HEK293 (cell line): Measurements from ENCODE around the gene SH3BP5L.

Experiments
- CTCF ChIA-PET: fragments of 350-600 bp; formaldehyde crosslinking; extraction: SDS; loops from one replicate; lab custom pipeline; 2021; ENCODE audit warnings: antibody characterized with exemption; lab: Yijun Ruan, JAX
- POLR2A ChIA-PET: fragments of 300-600 bp; formaldehyde crosslinking; extraction: SDS; loops from one replicate; lab custom pipeline; 2020; ENCODE audit warnings: antibody characterized with exemption, inconsistent platforms; lab: Yijun Ruan, JAX
- H3K27ac ChIP-seq: fragments of 200-500 bp; sonication (Bioruptor generic); 2 replicates; pipeline ENCODE4 v1.5.1; 2014; ENCODE audit warnings: low read depth, low read length, control low read depth, inconsistent platforms; ENCODE audit errors: extremely low read depth
- H3K36me3 ChIP-seq, 2 experiments: fragments of 200-500 bp in 1 of 2; sonication (Bioruptor generic) in 1 of 2; 1 replicate in 1 of 2; 2 replicates in 1 of 2; pipeline ENCODE4 v1.5.1; 2014 to 2017; ENCODE audit warnings: inconsistent platforms in 2 of 2, low read length in 2 of 2; ENCODE audit not compliant: control insufficient read depth in 2 of 2, insufficient read depth in 1 of 2
- H3K4me1 ChIP-seq: fragments of 200-500 bp; sonication (Bioruptor generic); 2 replicates; pipeline ENCODE4 v1.5.1; 2014; ENCODE audit warnings: mild to moderate bottlenecking, low read length, inconsistent platforms; ENCODE audit not compliant: control insufficient read depth, insufficient read depth
- H3K4me3 ChIP-seq: 2 replicates; pipeline ENCODE4 v1.5.1; 2011; ENCODE audit warnings: low read depth, mild to moderate bottlenecking, control low read depth, low read length, moderate library complexity
- H3K9me3 ChIP-seq: fragments of 200-500 bp; sonication (Bioruptor generic); 2 replicates; pipeline ENCODE4 v1.5.1; 2014; ENCODE audit warnings: low read depth, low read length, inconsistent platforms; ENCODE audit not compliant: control insufficient read depth, insufficient read depth
- ZBTB7A ChIP-seq: fragments of 450-650 bp; formaldehyde crosslinking; IDR thresholded peaks from 2 replicates; pipeline ENCODE4 v1.5.1; 2016; ENCODE audit warnings: low read depth, missing biosample characterization, missing genetic modification characterization
- ZFP37 ChIP-seq: fragments of 450-650 bp; formaldehyde crosslinking; IDR thresholded peaks from 2 replicates; pipeline ENCODE4 v1.5.1; 2016; ENCODE audit warnings: missing biosample characterization, missing genetic modification characterization
- ZNF223 ChIP-seq: fragments of 450-650 bp; formaldehyde crosslinking; IDR thresholded peaks from 2 replicates; pipeline ENCODE4 v1.5.1; 2016; ENCODE audit warnings: missing biosample characterization, missing genetic modification characterization
- ZNF23 ChIP-seq: fragments of 450-650 bp; formaldehyde crosslinking; IDR thresholded peaks from 2 replicates; pipeline ENCODE4 v1.5.1; 2016; ENCODE audit warnings: missing biosample characterization, missing genetic modification characterization, borderline replicate concordance
- ZNF311 ChIP-seq: fragments of 450-650 bp; formaldehyde crosslinking; IDR thresholded peaks from 2 replicates; pipeline ENCODE4 v1.5.1; 2017; ENCODE audit warnings: missing biosample characterization, missing genetic modification characterization, borderline replicate concordance
- ZNF324 ChIP-seq: fragments of 450-650 bp; formaldehyde crosslinking; IDR thresholded peaks from 2 replicates; pipeline ENCODE4 v1.5.1; 2016; ENCODE audit warnings: missing biosample characterization, missing genetic modification characterization
- ZNF48 ChIP-seq: fragments of 450-650 bp; formaldehyde crosslinking; IDR thresholded peaks from 2 replicates; pipeline ENCODE4 v1.5.1; 2016; ENCODE audit warnings: missing biosample characterization, missing genetic modification characterization
- ZNF558 ChIP-seq: fragments of 450-650 bp; formaldehyde crosslinking; IDR thresholded peaks from 2 replicates; pipeline ENCODE4 v1.5.1; 2016; ENCODE audit warnings: missing biosample characterization, missing genetic modification characterization
- ZNF610 ChIP-seq: fragments of 450-650 bp; formaldehyde crosslinking; IDR thresholded peaks from 2 replicates; pipeline ENCODE4 v1.5.1; 2016; ENCODE audit warnings: missing biosample characterization, missing genetic modification characterization, borderline replicate concordance
- ZNF843 ChIP-seq: fragments of 450-650 bp; formaldehyde crosslinking; IDR thresholded peaks from 2 replicates; pipeline ENCODE4 v1.5.1; 2016; ENCODE audit warnings: missing biosample characterization, missing genetic modification characterization
- ZSCAN30 ChIP-seq: fragments of 450-650 bp; IDR thresholded peaks from 2 replicates; pipeline ENCODE4 v1.5.1; 2018; ENCODE audit warnings: missing biosample characterization, mild to moderate bottlenecking, missing genetic modification characterization, moderate library complexity
- TF ChIP-seq, protein P1 (sequence below): fragments of 450-650 bp; formaldehyde crosslinking; IDR thresholded peaks from 2 replicates; pipeline ENCODE4 v1.5.1; 2016; ENCODE audit warnings: missing biosample characterization, missing genetic modification characterization
- TF ChIP-seq, protein P2 (sequence below): fragments of 450-650 bp; formaldehyde crosslinking; IDR thresholded peaks from 2 replicates; pipeline ENCODE4 v1.5.1; 2016; ENCODE audit warnings: missing biosample characterization, missing genetic modification characterization, low read depth
- TF ChIP-seq, protein P3 (sequence below): fragments of 450-650 bp; formaldehyde crosslinking; conservative IDR thresholded peaks from 2 replicates; pipeline ENCODE4 v1.5.1; 2016; ENCODE audit warnings: low read depth, missing biosample characterization, missing genetic modification characterization
- TF ChIP-seq, protein P4 (sequence below): fragments of 450-650 bp; formaldehyde crosslinking; IDR thresholded peaks from 2 replicates; pipeline ENCODE4 v1.5.1; 2016; ENCODE audit warnings: missing biosample characterization, missing genetic modification characterization
- TF ChIP-seq, protein P5 (sequence below): fragments of 450-650 bp; formaldehyde crosslinking; IDR thresholded peaks from 2 replicates; pipeline ENCODE4 v1.5.1; 2016; ENCODE audit warnings: missing biosample characterization, missing genetic modification characterization
- TF ChIP-seq, protein P6 (sequence below): fragments of 450-650 bp; formaldehyde crosslinking; IDR thresholded peaks from 2 replicates; pipeline ENCODE4 v1.5.1; 2016; ENCODE audit warnings: missing biosample characterization, missing genetic modification characterization, borderline replicate concordance

The SH3BP5L gene

DNA sequence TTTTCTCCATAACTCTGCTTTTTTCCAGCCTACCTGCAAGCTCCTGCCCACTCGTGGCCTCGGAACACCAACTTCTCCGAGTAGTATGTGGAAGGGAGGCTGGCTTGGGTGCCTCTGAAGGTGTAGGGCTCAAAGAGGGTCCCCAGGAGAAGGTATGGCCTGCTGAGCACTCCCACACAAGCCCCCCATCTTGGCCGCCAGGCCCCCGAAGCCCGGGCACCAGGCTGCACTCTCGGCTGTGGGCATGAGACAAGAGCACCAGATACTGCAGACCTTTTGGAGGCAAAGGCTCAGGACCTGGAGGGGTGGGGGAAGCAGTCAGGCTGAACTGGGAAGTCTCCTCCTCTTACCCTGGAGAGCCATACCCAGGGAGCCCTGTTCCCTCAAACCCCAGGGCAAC, 31.5 kb upstream of the SH3BP5L start:
- CTCF ChIA-PET: no interaction called here
- H3K9me3 ChIP-seq: no peaks in the 10 kb centered on the region
- POLR2A ChIA-PET: interaction anchor here (1.5 kb wide), 1 partner anchor 19 kb away, joined by 3 read pairs; the partner anchor contains the start of gene ZNF672
- TF ChIP-seq, protein P1, sequence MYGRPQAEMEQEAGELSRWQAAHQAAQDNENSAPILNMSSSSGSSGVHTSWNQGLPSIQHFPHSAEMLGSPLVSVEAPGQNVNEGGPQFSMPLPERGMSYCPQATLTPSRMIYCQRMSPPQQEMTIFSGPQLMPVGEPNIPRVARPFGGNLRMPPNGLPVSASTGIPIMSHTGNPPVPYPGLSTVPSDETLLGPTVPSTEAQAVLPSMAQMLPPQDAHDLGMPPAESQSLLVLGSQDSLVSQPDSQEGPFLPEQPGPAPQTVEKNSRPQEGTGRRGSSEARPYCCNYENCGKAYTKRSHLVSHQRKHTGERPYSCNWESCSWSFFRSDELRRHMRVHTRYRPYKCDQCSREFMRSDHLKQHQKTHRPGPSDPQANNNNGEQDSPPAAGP (tag by site-specific recombination): no peak
- no peak for TF ChIP-seq ZNF311 (tag by site-specific recombination)
- TF ChIP-seq, protein P2, sequence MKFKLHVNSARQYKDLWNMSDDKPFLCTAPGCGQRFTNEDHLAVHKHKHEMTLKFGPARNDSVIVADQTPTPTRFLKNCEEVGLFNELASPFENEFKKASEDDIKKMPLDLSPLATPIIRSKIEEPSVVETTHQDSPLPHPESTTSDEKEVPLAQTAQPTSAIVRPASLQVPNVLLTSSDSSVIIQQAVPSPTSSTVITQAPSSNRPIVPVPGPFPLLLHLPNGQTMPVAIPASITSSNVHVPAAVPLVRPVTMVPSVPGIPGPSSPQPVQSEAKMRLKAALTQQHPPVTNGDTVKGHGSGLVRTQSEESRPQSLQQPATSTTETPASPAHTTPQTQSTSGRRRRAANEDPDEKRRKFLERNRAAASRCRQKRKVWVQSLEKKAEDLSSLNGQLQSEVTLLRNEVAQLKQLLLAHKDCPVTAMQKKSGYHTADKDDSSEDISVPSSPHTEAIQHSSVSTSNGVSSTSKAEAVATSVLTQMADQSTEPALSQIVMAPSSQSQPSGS (tag by site-specific recombination): no peak
- TF ChIP-seq, protein P3, sequence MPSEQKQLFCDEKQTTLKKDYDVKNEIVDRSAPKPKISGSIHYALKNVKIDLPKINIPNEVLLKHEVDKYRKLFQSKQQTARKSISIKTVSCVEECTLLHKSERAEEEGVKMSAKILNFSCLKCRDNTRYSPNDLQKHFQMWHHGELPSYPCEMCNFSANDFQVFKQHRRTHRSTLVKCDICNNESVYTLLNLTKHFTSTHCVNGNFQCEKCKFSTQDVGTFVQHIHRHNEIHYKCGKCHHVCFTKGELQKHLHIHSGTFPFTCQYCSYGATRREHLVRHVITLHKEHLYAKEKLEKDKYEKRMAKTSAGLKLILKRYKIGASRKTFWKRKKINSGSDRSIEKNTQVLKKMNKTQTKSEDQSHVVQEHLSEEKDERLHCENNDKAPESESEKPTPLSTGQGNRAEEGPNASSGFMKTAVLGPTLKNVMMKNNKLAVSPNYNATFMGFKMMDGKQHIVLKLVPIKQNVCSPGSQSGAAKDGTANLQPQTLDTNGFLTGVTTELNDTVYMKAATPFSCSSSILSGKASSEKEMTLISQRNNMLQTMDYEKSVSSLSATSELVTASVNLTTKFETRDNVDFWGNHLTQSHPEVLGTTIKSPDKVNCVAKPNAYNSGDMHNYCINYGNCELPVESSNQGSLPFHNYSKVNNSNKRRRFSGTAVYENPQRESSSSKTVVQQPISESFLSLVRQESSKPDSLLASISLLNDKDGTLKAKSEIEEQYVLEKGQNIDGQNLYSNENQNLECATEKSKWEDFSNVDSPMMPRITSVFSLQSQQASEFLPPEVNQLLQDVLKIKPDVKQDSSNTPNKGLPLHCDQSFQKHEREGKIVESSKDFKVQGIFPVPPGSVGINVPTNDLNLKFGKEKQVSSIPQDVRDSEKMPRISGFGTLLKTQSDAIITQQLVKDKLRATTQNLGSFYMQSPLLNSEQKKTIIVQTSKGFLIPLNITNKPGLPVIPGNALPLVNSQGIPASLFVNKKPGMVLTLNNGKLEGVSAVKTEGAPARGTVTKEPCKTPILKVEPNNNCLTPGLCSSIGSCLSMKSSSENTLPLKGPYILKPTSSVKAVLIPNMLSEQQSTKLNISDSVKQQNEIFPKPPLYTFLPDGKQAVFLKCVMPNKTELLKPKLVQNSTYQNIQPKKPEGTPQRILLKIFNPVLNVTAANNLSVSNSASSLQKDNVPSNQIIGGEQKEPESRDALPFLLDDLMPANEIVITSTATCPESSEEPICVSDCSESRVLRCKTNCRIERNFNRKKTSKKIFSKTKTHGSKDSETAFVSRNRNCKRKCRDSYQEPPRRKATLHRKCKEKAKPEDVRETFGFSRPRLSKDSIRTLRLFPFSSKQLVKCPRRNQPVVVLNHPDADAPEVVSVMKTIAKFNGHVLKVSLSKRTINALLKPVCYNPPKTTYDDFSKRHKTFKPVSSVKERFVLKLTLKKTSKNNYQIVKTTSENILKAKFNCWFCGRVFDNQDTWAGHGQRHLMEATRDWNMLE (tag by site-specific recombination): no peak
- TF ChIP-seq, all 188 proteins: peak for 0
- Histone ChIP-seq H3K36me3 (peaks cover 0 to 50% of the 10 kb centered on the region in 2 experiments; a peak in 1 of 3 replicates), H3K27ac (no peak overlapping the region), H3K4me1 (no peaks in the 10 kb centered on the region), H3K4me3 (no peak overlapping the region)

DNA sequence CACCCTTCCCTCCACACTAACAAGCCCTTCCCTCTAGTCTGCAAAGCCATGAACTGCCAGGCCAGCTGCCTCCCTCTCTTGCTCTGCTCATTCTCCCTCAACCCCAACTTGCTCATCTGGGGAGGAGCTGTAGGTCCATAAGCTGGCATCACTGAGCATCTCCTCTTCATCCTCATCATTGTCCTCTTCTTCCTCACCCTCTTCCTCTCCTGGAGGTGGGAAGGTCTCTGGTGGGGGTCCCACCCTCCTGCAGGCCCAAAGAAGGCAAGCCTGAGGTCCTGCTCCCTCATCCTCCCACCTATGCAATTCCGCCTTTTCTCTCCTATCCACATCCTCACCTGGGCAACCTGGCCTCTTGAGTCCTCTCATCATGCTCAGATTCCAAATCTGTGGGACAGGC, 30.5 kb upstream of the SH3BP5L start:
- POLR2A ChIA-PET: interaction anchor here (1.5 kb wide), 1 partner anchor 18 kb away, joined by 3 read pairs; the partner anchor contains the start of gene ZNF672
- Histone ChIP-seq H3K36me3 (peaks cover 0 to 61% of the 10 kb centered on the region in 2 experiments; a peak in 1 of 3 replicates), H3K27ac (no peak overlapping the region), H3K9me3 (no peaks in the 10 kb centered on the region), H3K4me3 (no peak overlapping the region), H3K4me1 (no peaks in the 10 kb centered on the region)
- CTCF ChIA-PET: no interaction called here
- TF ChIP-seq ZNF843 (tag by site-specific recombination) (no peak), ZNF48 (no peak), ZNF324 (no peak), ZBTB7A (tag by site-specific recombination) (no peak), ZNF23 (tag by site-specific recombination) (no peak), ZNF610 (tag by site-specific recombination) (no peak), ZSCAN30 (tag by site-specific recombination) (no peak), ZNF223 (tag by site-specific recombination) (no peak), ZFP37 (tag by site-specific recombination) (no peak), ZNF558 (no peak)
- TF ChIP-seq, protein P4, sequence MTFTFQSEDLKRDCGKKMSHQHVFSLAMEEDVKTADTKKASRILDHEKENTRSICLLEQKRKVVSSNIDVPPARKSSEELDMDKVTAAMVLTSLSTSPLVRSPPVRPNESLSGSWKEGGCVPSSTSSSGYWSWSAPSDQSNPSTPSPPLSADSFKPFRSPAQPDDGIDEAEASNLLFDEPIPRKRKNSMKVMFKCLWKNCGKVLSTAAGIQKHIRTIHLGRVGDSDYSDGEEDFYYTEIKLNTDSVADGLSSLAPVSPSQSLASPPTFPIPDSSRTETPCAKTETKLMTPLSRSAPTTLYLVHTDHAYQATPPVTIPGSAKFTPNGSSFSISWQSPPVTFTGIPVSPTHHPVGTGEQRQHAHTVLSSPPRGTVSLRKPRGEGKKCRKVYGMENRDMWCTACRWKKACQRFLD: no peak
- TF ChIP-seq, protein P5, sequence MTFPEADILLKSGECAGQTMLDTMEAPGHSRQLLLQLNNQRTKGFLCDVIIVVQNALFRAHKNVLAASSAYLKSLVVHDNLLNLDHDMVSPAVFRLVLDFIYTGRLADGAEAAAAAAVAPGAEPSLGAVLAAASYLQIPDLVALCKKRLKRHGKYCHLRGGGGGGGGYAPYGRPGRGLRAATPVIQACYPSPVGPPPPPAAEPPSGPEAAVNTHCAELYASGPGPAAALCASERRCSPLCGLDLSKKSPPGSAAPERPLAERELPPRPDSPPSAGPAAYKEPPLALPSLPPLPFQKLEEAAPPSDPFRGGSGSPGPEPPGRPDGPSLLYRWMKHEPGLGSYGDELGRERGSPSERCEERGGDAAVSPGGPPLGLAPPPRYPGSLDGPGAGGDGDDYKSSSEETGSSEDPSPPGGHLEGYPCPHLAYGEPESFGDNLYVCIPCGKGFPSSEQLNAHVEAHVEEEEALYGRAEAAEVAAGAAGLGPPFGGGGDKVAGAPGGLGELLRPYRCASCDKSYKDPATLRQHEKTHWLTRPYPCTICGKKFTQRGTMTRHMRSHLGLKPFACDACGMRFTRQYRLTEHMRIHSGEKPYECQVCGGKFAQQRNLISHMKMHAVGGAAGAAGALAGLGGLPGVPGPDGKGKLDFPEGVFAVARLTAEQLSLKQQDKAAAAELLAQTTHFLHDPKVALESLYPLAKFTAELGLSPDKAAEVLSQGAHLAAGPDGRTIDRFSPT (tag by site-specific recombination): no peak
- TF ChIP-seq, protein P6, sequence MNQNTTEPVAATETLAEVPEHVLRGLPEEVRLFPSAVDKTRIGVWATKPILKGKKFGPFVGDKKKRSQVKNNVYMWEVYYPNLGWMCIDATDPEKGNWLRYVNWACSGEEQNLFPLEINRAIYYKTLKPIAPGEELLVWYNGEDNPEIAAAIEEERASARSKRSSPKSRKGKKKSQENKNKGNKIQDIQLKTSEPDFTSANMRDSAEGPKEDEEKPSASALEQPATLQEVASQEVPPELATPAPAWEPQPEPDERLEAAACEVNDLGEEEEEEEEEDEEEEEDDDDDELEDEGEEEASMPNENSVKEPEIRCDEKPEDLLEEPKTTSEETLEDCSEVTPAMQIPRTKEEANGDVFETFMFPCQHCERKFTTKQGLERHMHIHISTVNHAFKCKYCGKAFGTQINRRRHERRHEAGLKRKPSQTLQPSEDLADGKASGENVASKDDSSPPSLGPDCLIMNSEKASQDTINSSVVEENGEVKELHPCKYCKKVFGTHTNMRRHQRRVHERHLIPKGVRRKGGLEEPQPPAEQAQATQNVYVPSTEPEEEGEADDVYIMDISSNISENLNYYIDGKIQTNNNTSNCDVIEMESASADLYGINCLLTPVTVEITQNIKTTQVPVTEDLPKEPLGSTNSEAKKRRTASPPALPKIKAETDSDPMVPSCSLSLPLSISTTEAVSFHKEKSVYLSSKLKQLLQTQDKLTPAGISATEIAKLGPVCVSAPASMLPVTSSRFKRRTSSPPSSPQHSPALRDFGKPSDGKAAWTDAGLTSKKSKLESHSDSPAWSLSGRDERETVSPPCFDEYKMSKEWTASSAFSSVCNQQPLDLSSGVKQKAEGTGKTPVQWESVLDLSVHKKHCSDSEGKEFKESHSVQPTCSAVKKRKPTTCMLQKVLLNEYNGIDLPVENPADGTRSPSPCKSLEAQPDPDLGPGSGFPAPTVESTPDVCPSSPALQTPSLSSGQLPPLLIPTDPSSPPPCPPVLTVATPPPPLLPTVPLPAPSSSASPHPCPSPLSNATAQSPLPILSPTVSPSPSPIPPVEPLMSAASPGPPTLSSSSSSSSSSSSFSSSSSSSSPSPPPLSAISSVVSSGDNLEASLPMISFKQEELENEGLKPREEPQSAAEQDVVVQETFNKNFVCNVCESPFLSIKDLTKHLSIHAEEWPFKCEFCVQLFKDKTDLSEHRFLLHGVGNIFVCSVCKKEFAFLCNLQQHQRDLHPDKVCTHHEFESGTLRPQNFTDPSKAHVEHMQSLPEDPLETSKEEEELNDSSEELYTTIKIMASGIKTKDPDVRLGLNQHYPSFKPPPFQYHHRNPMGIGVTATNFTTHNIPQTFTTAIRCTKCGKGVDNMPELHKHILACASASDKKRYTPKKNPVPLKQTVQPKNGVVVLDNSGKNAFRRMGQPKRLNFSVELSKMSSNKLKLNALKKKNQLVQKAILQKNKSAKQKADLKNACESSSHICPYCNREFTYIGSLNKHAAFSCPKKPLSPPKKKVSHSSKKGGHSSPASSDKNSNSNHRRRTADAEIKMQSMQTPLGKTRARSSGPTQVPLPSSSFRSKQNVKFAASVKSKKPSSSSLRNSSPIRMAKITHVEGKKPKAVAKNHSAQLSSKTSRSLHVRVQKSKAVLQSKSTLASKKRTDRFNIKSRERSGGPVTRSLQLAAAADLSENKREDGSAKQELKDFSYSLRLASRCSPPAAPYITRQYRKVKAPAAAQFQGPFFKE (tag by site-specific recombination): no peak
